Measurements from ENCODE around the gene LINGO1.

DNA sequence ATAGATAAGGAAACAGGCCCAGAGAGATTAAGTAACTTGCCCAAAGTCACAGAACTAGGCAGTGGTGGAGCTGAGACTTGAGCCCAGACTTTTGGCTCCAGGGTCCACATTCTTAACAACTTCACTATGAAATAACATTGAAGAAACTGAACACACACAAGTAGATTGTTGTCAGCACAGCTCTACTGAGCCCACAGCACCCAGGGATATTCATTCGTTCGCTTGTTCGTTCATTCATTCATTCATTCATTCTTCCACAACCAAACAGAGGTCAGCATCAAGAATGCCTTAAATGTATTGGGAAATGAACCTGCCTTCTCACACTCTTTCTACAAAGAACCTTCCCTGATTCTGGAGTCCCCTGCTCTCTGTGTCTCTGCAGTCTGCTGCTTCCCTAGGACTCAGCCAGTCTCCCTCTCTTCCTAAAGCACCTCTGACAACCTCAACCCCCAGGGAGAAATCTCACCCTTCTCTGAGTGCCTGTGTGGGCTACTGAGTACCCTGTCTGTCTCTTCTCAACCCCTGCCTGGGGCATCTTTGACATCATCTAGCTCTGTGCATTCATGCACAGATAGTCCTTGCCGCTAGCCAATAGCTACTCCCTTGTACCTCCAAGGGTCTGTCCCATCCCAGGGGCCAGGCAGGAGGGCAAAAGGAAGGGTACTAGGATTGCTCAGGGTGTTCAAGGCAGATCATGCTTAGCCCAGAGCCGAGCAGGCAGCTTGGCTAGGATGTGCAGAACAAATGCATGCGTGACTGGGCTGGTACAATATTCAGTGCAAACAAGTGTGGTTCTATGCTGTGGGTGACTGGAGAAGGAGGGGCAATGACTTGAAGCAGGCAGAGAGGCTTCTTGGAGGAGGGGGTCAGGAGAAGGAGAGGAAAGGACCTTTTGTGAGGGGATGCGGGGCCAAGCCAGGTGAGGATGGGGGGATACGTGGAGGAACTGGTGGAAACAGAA lies 3.4 kb downstream of the LINGO1 start:
- TF ChIP-seq, protein P1, sequence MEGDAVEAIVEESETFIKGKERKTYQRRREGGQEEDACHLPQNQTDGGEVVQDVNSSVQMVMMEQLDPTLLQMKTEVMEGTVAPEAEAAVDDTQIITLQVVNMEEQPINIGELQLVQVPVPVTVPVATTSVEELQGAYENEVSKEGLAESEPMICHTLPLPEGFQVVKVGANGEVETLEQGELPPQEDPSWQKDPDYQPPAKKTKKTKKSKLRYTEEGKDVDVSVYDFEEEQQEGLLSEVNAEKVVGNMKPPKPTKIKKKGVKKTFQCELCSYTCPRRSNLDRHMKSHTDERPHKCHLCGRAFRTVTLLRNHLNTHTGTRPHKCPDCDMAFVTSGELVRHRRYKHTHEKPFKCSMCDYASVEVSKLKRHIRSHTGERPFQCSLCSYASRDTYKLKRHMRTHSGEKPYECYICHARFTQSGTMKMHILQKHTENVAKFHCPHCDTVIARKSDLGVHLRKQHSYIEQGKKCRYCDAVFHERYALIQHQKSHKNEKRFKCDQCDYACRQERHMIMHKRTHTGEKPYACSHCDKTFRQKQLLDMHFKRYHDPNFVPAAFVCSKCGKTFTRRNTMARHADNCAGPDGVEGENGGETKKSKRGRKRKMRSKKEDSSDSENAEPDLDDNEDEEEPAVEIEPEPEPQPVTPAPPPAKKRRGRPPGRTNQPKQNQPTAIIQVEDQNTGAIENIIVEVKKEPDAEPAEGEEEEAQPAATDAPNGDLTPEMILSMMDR (IDR thresholded peaks at IDR 0.05), result no peak
- no peak for TF ChIP-seq POLR2A (IDR thresholded peaks at IDR 0.05)
